Breast epithelium (tissue), 3 donors: ENCODE measurements around the gene DHCR7.

Source experiments
- CTCF ChIP-seq, 3 donors: fragments of 450-650 bp; IDR thresholded peaks; one replicate each; pipeline ENCODE4 v1.5.1; 2016 to 2017; ENCODE audit warnings: antibody characterized with exemption in 3 of 3, mild to moderate bottlenecking in 3 of 3, moderate library complexity in 3 of 3
- POLR2AphosphoS5 ChIP-seq, 3 donors: sonication (generic); formaldehyde crosslinking; IDR thresholded peaks; one replicate each; pipeline ENCODE4 v1.6.1; 2017; ENCODE audit warnings: antibody characterized with exemption in 3 of 3

GRCh38 chr11:71425409-71425808 lies 22.8 kb downstream of the DHCR7 start:
- no peak for TF ChIP-seq CTCF (IDR thresholded peaks at IDR 0.05)
- TF ChIP-seq POLR2AphosphoS5 (IDR thresholded peaks at IDR 0.05) = no peak
